HG03095 (cell line): Measurements from ENCODE around the gene DLG4.
"Not testable (repeated sequence)": the region's sequence is repeated elsewhere in the genome, so short reads cannot be mapped to it uniquely, and the experiment has no call there.

Source experiments
- ATAC-seq: cut with Tn5 transposase; IDR thresholded peaks from one replicate; pipeline ENCODE4 v1.9.1; 2021; ENCODE audit warnings: moderate library complexity; ENCODE audit not compliant: unreplicated experiment

DLG4 gene

DNA sequence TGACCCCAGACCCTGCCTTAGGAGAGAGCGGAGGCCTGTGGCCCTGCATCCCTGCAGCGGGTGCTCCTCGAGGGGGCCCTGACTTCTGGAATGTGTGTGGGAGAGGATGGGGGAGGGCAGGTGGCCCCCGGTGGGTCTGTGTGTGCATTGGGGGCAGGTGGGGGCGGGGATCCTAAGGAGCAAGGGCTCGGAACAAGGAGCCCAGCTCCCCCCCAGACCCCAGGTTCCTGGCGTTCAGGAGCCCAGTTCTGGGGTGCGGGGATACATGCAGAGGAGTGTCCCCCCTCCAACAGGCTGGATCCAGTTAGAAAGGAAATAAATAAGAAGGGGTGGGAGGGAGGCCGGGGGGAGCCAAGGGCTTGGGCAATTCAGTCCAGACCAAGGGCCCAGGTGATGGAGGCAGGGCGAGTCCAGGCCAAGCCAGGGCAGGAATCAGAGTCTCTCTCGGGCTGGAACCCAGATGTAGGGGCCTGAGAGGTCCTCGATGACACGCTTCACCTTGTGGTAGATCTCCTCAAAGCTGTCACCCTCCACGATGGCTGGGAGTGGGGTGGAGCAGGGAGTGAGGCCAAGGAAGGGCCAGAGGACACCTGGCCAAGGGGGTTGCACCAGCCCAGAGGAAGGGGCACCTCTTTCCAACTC is 29.2 kb downstream of the DLG4 start:
- no peak for ATAC-seq

DNA sequence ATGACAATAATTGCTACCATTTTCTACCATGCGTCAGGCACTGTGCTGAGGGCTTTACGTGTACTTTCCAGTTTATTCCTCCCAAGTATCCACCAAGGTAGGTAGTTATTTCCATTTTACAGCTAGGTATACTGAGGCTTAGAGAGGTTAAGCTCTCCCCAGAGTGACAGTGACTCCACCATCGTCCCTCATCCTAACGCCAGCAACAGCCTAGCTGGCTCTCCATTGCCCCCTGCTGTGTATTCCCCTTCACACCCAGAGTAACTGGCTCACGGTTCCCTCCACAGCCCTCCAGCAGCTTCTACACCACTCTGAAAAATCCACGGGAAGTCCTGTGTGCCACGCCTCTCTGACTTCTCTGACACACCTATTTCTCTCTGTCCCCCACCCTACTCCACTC is 33.4 kb downstream of the DLG4 start:
- ATAC-seq = no peak

DNA sequence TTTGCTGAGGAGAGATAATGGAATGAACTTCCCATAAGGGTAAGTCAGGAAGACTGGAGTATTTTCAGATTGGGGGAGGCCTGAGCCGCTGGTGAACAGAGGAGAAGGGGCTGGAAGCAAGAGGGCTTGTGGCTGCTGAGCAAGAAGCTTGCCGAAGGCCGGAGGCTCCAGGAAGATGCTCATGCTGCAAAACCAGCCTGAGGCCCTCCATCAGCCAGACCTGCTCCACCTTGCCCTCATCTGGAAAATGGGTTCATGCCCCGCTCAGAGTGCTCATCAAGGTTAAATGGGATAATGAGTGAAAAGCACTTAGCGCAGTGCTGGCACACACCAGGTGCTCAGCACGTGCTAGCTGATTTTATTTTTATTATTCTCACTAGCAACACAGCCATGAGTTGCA is 35.0 kb downstream of the DLG4 start:
- ATAC-seq = no peak

DNA sequence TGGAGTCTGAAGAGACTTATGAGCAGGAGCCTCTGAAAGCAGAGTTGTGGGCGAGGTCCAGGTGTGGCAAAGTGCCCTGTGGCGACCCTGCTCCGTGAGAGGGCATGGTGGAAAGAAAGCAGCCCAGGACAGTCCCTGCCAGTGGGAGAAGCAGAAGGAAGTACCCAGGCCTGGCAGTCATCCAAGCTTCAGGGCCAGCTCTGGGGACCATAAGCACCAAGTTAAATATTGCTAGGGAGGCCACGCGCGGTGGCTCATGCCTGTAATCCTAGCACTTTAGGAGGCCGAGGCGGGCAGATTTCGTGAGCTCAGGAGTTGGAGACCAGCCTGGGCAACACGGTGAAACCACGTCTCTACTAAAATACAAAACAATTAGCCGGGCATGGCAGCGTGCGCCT is 35.5 kb downstream of the DLG4 start:
- ATAC-seq = no peak

DNA sequence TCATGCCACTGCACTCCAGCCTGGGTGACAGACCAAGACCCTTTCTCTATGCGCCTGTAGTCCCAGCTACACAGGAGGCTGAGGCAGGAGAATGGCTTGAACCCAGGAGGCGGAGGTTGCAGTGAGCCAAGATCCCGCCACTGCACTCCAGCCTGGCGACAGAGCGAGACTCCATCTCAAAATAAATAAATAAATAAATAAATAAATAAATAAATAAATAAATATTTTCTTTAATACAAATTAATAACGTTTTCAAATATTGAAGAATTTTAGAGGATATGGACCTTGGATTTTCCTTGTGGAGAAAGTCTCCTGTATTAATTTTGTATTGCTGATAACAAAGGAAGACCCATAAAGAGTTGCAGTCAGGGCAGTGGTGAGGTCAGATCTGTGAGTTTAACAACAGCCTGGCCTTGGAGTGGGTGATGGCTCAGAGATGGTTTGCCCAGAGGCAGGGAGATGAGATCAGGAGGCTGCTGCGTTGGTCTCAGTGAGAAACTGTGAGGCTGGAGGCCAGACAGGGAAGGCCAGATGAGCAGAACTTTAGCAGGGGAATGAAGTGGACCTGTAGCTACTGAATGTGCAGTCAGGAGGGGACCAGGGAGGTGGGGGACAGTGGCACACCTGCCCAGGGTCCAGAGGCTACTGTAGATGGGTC is 36.1 kb downstream of the DLG4 start:
- ATAC-seq = no peak

DNA sequence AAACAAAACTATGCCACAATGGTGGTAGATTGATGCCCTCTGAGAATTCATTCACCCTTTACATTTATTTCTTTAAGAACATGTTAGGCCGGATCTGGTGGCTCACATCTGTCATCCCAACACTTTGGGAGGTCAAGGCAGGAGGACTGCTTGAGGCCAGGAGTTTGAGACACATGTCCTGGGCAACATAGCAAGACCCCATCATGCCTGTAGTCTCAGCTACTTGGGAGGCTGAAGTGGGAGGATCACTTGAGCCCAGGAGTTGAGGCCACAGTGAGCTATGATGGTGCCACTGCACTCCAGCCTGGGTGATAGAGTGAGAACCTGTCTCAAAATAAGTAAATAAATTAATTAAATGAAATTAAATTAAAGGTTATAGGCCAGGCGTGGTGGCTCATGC is 37.5 kb downstream of the DLG4 start:
- ATAC-seq = not testable (repeated sequence)

DNA sequence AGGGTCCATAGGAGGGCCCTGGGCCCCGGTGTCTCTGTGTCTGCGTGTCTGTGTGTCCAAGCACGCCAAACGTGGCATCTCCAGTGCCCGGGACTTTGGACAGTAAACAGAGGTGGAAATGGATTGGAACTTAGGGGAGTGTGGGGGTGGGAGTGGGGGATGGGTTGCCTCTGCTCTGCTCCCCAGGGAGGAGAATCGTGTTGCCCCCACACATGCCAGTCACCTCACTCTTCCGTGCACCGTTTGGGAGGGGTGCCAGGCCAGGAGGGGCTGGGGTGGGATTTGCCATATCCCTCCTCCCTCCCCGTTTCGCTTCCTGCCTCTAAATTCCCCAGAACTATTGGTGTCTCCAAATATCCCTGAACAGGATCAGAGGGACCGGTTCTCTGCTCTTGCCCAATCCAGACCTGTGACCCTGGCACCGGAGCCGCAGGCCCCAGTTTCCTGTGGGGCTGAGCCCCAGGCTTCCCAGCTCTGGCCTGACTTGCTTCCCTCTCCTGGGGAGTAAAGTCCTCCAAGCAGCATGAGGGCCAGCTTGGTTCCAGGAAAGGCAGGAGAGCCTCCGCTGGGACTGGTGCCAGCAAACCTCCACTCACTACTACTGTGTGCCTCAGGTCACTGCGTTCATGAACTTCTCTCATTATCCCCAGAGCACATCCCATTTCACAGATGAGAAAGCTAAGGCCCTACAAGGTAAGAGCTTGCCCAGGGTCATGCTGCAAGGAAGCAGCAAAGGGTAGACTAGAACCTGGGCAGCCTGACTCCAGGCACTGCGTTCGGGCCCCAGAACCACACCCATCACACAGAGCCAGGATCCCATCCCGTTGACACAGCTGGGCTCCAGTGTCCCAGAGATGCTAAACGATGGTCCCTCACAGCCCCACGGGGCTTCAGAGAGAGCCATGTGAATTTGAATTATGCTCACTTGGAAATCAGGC is 40.0 kb downstream of the DLG4 start, which contains the start of gene ASGR1:
Gene ASGR1 (minus strand): TSS at position 54 of the 938 bp plus-strand sequence. CDS start 807 bp downstream, outside the sequence.
- no peak for ATAC-seq

DNA sequence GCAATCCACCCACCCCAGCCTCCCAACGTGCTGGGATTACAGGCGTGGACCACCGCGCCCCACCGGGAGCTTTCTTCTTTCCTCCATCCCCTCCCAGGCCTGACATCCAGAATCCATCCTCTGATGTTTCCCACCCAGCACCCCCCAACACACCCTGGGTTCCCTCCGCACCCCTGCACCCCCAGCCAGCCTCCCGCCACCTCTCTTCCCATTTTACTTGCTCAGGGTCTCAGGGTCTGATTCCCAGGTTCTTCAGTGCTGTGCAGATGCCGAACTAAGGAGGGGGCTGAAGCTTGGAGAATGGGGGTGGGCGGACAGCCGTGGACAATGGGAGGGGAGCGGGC is 40.7 kb downstream of the DLG4 start:
- no peak for ATAC-seq

DNA sequence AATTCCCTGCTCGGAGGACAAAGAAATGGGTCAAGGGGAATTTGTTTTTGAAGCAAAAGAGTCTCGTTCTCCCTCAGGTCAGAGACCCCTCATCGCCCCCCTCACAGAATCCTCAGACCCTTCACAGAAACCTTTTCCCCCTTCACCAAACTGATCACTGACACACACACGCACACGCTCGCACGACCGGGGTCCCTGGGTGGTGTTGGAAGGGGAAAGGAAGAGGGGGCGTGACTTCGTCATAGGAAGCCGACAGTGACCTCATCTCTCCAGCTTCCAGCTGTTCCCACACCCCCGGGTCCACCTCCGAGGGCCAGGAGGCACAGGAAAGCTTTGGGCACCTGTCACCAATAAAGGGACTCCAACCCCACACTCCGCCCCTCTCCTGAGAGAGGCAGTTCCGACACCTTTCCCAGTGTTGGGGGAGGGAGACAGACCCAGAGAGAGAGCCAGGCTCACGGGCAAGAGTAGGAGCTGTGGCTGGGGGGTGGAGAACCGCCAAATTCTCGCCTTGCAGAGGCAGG is 41.6 kb downstream of the DLG4 start:
- ATAC-seq = no peak

DNA sequence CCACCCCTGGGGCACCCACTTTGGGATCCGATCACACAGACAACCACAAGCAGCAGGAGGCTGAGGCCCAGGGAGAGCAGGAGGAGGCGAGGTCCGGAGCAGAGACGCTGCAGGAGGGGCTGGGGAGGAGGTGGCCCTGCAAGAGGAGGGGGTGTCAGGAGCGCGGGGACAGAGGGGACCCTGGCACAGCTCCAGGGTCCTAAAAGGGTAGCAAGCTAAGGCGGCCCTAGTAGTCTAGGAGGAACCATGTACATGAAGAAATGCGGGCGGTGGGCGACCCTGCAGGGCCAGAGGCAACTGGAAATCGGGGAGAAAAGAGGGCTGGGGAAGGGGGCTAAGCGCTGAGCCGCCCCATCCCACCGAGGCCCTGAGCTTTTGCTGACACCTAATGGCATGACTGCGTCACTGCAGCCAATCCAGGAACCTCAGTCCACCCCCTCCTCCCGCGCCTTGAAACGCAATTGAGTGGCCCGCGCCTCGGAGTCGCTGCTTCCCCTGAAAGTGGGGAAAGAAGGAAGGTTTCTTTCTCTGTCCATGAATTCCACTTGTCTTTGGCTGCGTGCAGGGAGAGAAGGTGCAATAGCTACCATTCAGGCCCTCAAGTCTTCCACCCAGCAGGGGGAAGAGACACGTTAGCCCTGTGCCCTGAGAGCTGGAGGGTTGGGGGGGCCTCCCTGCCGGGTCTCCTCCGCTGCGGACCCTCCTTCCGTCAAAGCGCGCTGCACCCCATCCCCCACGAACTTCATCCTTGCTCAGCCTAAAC is 42.3 kb downstream of the DLG4 start:
- ATAC-seq = no peak

DNA sequence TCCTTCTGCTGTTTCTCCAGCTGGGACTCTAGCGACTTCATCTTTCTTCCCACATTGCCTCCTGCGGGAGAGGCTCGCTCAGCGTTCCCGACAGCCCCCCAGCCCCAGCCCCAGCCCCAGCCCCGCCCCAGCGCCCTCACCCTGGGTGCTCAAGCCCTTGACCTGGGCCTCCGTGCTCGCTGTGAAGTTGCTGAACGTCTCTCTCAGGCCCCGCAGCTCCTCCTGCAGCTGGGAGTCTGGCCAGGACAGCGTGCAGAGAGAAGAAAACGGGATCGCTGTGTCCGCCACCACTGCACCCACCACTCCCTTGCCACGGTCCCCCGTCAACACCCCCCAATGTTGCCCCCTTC is 42.8 kb downstream of the DLG4 start:
- ATAC-seq = no peak

DNA sequence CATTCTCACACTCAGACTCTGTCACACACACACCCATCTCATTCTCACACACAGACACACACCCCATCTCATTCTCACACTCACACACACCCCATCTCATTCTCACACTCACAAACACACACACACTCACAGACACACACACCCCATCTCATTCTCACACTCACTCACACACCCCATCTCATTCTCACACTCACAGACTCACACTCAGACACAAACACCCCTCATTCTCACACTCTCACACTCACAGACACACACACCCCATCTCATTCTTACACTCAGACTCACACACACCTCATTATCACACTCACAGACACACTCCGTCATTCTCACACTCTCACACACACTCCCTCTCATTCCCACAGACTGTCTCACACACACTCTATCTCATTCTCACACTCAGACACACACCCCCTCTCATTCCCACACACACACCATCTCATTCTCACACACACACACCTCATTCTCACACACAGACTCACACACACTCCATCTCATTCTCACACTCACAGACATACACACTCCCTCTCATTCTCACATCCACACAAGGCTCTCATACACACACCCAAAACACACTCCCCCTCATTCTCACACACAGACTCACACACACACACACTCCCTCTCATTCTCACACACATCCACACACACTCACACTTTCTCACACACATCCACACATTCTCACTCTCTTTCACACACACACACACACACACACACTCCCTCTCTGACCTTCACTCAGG is 43.4 kb downstream of the DLG4 start:
- no peak for ATAC-seq

DNA sequence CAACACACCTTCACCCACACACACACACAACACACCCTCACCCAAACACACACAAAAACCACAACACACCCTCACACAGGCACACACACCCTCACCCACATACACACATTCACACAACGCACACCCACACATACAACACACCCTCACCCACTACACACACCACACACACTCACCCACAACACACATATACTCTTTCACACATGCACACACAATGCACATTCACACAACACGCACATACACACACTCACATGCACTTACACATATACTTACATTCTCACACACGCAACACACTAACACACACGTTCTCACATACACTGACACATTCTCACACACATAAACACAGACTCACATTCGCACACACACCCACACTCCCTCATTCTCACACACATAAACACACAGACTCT is 44.3 kb downstream of the DLG4 start:
- no peak for ATAC-seq

DNA sequence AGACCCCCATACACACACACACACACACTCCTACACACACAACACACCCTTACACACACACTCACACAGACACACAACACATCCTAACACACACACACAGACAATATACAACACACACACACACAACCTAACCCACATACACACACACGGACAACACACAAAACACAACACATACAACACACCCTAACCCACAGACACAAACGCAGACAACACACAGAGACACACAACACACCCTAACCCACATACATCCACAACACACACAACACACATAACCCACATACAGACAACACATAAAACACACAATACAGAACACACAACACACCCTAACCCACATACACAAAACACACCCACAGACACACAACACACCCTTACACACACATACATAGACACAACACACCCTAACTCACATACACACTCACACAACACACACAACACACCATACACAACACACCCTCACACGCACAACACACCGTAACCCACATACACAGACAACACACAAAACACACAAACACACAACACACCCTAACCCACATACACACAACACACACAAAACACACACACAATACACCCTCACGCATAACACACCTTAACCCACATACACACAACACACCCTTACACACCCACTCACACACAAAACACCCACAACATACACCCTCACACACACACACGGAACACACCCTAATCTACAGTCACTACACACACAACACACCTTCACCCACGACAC is 44.9 kb downstream of the DLG4 start:
- no peak for ATAC-seq

DNA sequence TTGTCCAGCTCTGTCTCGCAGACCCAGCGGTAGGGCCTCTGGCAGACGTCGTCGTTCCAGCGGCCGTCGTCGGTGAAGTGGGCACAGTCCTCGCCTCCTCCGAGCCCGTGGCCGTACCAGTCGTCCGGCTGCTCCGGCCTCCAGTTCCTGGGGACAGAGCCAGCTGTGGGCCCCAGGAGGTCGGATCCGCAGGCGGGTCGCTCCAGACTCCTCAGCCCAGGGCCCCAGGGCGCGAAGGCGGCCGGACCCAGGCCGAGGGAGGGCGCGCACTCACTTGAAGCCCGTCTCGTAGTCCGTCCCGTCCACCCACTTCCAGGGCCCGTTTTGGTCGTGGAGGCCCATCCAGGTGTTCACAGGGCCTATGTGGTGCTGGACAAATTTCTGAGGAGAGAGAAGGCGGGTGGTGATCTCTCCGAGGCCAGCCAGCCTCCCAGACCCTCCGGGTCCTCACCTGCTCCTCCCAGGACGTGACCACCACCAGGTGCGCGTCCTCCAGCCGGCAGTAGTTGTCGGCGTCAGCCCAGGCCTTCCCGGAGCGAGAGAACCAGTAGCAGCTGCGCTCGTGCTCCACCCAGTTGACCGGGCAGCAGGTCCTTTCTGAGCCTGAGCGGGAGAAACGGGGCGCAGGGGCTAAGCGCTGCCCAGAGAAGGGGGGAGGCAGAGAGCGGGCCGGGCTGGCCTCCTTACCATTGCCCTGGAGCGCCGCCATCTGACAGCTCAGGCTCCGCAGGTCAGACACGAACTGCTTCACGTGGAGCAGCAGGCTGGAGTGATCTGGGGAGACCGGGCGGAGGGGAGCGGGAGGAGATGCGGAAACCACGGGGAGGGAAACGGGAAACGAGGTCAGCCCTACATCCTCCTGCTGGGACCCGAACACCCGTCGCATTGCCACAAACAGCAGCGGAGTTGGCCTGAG is 45.7 kb downstream of the DLG4 start:
- no peak for ATAC-seq

DNA sequence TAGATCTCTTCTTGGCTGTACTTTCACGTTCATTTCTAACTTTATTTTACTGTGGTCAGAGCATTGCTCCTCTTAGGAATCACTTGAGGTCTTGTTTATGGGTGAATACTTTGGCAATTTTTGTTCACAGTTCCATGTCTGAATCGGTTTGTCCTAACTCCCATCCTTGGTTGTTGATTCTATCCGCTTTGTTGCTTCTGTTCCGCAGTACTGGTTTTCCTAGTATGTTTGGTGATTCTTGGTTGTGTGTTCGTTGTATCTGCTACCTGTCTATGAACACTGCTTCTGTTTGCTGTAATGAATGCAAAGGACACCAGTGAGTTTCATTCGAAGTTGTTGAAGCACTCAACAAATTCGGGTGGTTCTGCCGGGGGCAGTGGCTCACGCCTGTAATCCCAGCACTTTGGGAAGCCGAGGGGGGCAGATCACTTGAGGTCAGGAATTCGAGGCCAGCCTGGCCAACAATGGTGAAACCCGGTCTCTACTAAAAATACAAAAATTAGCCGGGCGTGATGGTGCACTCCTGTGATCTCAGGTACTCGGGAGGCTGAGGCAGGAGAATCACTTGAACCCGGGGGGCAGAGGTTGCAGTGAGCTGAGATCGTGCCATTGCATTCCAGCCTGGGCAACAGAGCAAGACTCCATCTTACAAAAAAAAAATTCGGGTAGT is 47.0 kb downstream of the DLG4 start:
- not testable (repeated sequence) for ATAC-seq

DNA sequence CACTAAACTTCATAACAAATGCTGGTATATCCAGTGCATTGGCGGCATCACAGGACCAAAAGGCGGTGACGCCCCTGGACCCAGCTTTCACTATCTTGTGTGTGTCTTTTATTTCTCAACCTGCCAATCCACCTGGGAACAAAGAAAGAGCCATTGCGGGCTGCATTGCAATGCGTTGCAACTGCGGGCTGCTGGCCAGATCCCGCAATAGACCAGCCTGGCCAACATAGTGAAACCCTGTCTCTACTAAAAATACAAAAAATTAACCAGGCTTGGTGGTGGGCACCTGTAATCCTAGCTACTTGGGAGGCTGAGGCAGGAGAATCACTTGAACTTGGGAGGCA is 50.1 kb downstream of the DLG4 start:
- not testable (repeated sequence) for ATAC-seq
